Motor neuron (in vitro differentiated cells): ENCODE results near the gene SGK2. TPM values are rescaled to one million over a fixed set of nuclear protein-coding genes. Genes with fewer than 3 reads are reported as not detected.
A peak's percentile ranks its signal among the peaks of the same experiment; 100 is the strongest.
"Not testable (repeated sequence)": the region's sequence is repeated elsewhere in the genome, so short reads cannot be mapped to it uniquely, and the experiment has no call there.

Experiments
- ATAC-seq, 8 experiments: fragments of 200-7000 bp; cut with Tn5 transposase; replicated peaks in 6 of 8; 2 replicates each; pipeline ENCODE4 v1.8.0; 2021; ENCODE audit warnings: mild to moderate bottlenecking in 8 of 8, moderate library complexity in 8 of 8
- H3K27ac ChIP-seq, 2 donors: fragments of 250-450 bp; sonication (Bioruptor Pico); 2 replicates each; pipeline ENCODE4 v1.9.0; 2021; ENCODE audit warnings: antibody characterized with exemption in 2 of 2, mild to moderate bottlenecking in 2 of 2, moderate library complexity in 1 of 2
- H3K4me1 ChIP-seq, 2 donors: fragments of 250-450 bp; sonication (Bioruptor Pico); replicated peaks in 1 of 2; 2 replicates each; pipeline ENCODE4 v1.6.1; 2021; ENCODE audit warnings: antibody characterized with exemption in 2 of 2, mild to moderate bottlenecking in 2 of 2, moderate library complexity in 1 of 2
- H3K4me3 ChIP-seq, 5 donors: fragments of 250-450 bp; sonication (Bioruptor Pico); 2 replicates each; pipeline ENCODE4 v1.9.0; 2021; ENCODE audit warnings: antibody characterized with exemption in 5 of 5, mild to moderate bottlenecking in 5 of 5, moderate library complexity in 4 of 5
- WGBS, 10 experiments: fragments of 450-650 bp; shearing (Covaris generic); methylation state at CpG; one replicate each; pipeline ENCODE4 v1.0.0; 2022; 5-methylcytosine and 5-hydroxymethylcytosine counted together
- in situ Hi-C, 9 experiments: fragments of 400-800 bp; cut with MboI; loops; one replicate each; pipeline ENCODE4 v1.15.0; 2021; ENCODE audit warnings: low sequenced_read_pairs in 9 of 9, low pct_unique_long_range_greater_than_20kb in 2 of 9; ENCODE audit not compliant: unreplicated experiment in 9 of 9
- total RNA-seq, 8 experiments: library from RNA; unstranded; fragments of 300-600 nt; gene quantifications; 2 replicates each; pipeline versions ENCODE4 v1.2.3 to v1.2.4, GENCODE V29; 2022

The SGK2 gene
- total RNA-seq, 8 experiments from 2014 or later: 0.33 to 2.1 (median 0.98) TPM; not detected in 1

DNA sequence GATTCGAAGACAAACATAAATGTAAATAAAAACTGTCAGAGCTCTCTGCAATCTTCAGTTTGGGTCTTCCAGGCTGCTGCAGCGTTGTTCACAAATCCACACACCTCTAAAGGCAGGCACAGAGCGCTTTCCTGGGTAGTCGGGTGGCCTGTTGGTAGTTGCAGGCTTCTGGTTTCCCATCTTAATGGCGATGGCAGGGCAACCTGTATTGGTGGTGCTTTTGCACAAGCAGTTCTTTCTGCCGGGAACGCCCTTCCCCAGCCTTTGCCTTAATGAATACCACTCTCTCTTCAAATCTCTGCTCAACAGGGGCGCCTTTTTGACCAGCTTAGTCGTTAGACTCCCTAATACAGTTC, 31.2 kb downstream of the SGK2 start:
- ATAC-seq: peak; percentile 3 to 13 (median 7)
- H3K4me3 ChIP-seq: peak overlapping the region; percentile 72 to 96 (median 95)
- peaks cover 3 to 13% of the 10 kb centered on the region in 2 donors for H3K4me1 ChIP-seq
- in situ Hi-C loops: no loop called here
- WGBS, 10 experiments: 0 to 71% (median 29%) methylated on average over 3 to 6 of the region's 9 CpGs; no CpG with 5 or more reads in 5 of the 10 experiments
- peak overlapping the region; percentile 77 to 93 for H3K27ac ChIP-seq

DNA sequence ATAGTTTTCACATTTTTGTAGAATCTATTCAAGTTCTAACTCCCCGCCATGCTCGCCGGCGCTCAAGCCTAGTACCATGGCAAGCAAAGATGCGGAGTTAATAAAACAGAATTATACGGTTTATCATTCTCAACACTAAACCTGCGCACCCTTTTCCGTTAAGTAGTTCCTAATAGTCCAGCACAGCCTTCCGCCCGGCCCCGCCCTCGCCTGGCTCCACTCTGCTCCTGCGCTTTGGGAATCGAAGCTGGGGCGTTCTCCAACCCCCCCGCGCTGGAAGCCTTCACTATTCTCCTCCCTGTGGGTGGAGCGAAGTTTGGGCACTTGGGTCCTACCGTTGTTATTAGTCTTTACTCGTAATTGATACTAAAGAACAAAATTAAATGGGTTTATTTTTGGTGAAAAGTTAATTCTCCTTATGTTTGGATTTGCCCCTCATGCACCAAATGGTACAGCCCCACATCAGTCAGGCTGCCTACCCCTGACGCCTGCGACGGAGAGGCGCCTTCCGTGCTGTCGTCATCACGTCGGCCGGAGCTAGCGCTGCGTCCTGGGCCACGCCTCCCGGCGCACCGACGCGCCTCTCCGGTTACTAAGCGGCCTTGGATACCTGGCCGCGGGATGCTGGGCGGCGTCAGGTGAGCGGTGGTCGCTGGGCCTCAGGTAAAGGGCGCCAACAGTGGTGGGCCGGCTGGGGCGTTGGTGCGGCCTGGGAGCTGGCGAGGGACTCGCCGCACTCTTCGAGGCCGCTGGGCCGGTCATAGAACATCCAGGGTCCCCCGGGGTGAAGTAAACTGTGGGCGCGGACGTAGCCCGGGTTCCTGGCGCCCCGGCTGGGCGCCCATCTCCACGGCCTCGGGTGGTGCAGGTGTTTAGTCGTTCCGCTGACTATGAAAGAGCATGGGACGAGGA, 31.8 kb downstream of the SGK2 start, which contains the start of gene IFT52:
IFT52 (plus strand) TSS at position 546 of the 912 bp plus-strand sequence. CDS start 3,762 bp downstream, outside the sequence.
- Histone ChIP-seq H3K27ac (peak within 1 kb of the TSS; percentile 77 to 93), H3K4me3 (peak within 1 kb of the TSS; percentile 72 to 96 (median 95)), H3K4me1 (peaks cover 3 to 13% of the 10 kb centered on the region in 2 donors)
- WGBS, 10 experiments: 0 to 2% (median 0%) methylated on average over 1 to 18 of the region's 68 CpGs; no CpG with 5 or more reads in 3 of the 10 experiments
- in situ Hi-C loops: no loop called here
- peak; percentile 98 to 99 (median 99) for ATAC-seq

DNA sequence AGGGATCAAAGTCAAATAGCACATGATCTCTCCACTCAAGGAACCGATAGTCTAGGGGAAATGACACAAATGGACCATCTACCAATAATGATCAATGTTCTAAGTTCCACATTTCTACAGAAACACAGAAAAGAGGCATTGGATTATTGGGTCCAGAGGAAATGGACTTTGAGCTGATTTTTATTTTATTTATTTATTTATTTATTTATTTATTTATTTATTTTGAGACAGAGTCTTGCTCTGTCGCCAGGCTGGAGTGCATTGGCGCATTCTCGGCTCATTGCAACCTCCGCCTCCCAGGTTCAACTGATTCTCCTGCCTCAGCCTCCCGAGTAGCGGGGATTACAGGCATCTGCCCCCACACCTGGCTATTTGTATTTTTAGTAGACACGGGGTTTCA, 43.1 kb downstream of the SGK2 start:
- in situ Hi-C loops, ATAC-seq, H3K4me3 ChIP-seq, H3K4me1 ChIP-seq, H3K27ac ChIP-seq: not testable (repeated sequence)
- 0 to 100% (median 75%) methylated on average over 1 to 7 of the region's 8 CpGs; no CpG with 5 or more reads in 1 of the 10 experiments for WGBS, 10 experiments

DNA sequence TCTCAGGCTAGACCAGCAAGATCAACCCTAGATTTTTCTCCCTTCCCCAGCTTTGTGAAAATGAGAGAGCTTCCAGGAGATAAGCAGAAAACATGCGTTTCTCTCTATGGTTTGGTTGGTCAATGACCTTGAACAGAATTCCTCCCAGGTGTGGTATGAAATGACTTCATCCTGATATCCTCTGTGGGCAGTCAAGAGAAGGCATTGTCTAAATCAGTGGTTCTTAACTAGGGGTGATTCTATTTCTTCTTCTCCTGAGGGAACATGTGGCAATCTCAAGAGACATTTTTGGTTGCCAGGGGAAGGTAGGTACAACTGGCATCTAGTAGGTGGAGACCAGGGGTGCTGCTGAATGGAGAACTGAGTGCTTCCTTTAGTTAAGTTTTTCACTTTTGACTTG, 44.3 kb downstream of the SGK2 start:
- no peaks in the 10 kb centered on the region for H3K4me1 ChIP-seq
- WGBS, 10 experiments: 60 to 100% (median 100%) methylated on average over 1 of the region's 1 CpG; no CpG with 5 or more reads in 4 of the 10 experiments
- no peak overlapping the region for H3K27ac ChIP-seq
- H3K4me3 ChIP-seq: no peak overlapping the region
- in situ Hi-C loops: no loop called here
- no peak for ATAC-seq

DNA sequence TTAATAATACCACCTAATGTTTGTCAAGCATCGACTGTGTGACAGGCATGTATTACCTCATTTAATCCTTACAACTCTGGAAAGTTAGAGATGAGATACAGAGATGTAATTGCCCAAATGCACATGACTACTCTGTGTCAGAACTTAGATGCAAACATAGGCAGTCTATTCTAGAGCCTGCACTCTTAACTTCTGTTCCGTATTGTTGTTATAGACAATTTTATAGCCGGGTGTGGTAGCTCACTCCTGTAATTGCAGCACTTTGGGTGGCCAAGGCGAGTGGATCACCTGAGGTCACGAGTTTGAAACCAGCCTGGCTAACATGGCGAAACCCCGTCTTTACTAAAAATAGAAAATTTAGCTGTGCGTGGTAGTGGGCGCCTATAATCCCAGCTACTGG, 46.9 kb downstream of the SGK2 start:
- Histone ChIP-seq H3K4me3 (no peak overlapping the region), H3K4me1 (no peaks in the 10 kb centered on the region), H3K27ac (no peak overlapping the region)
- WGBS, 10 experiments: 80 to 100% (median 97%) methylated on average over 1 to 9 of the region's 9 CpGs; no CpG with 5 or more reads in 1 of the 10 experiments
- ATAC-seq: no peak
- in situ Hi-C loops: no loop called here

DNA sequence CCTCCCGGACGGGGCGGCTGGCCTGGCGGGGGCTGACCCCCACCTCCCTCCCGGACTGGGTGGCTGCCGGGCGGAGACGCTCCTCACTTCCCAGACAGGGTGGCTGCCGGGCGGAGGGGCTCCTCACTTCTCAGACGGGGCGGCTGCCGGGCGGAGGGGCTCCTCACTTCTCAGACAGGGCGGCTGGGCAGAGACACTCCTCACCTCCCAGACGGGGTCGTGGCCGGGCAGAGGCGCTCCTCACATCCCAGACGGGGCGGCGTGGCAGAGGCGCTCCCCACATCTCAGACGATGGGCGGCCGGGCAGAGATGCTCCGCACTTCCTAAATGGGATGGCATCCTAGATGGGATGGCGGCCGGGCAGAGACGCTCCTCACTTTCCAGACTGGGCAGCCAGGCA, 48.5 kb downstream of the SGK2 start:
- H3K4me3 ChIP-seq, ATAC-seq, H3K27ac ChIP-seq, H3K4me1 ChIP-seq, in situ Hi-C loops: not testable (repeated sequence)
- WGBS, 10 experiments: no CpG with 5 or more reads among the region's 30 CpGs

DNA sequence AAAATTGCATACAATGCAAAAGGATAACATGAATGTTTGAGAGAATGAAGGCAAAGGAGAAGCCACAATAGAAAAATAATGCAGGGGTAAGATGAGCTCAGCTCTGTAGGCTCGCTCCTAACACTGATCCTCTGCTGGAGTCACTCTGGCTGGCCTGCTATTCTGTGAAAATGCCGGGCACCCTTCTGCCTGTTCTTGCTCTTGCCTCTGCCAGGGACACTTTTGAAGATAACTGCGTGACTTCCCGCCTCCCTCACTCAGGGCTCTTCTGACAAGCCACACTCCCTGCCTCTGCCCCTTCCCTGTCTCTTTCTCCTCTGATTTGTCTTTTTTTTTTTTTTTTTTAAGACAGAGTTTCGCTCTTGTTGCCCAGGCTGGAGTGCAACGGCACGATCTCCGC, 72.8 kb downstream of the SGK2 start:
- Histone ChIP-seq H3K27ac (no peak overlapping the region), H3K4me1 (no peaks in the 10 kb centered on the region), H3K4me3 (no peak overlapping the region)
- in situ Hi-C loops: no loop called here
- WGBS, 10 experiments: 63 to 100% (median 94%) methylated on average over 1 to 8 of the region's 8 CpGs; no CpG with 5 or more reads in 4 of the 10 experiments
- ATAC-seq: no peak

Other genes with a start within 250 kb of the SGK2 start
- 100 to 1,000 TPM in 3 of 8 experiments, 10 to 100 TPM in 5; 34.4 to 179 (median 82.9) TPM for gene SRSF6, start 101.1 kb upstream of the SGK2 start, total RNA-seq
- gene L3MBTL1, start 51.3 kb upstream of the SGK2 start, total RNA-seq: 10 to 100 TPM in 5 of 8 experiments, 1 to 10 TPM in 2, under 1 TPM in 1; 0.81 to 14.9 (median 12.2) TPM
- 10 to 100 TPM; 14.6 to 67.5 (median 56.7) TPM for gene IFT52, start 31.9 kb downstream of the SGK2 start, total RNA-seq
- gene MYBL2, start 108.1 kb downstream of the SGK2 start, total RNA-seq: 10 to 100 TPM in 3 of 8 experiments, 1 to 10 TPM in 4, not detected in 1; 1.1 to 47.3 (median 1.5) TPM
- under 1 TPM in 2 of 8 experiments, not detected in 6; 0.43 to 0.52 TPM for gene GTSF1L, start 168.0 kb downstream of the SGK2 start, total RNA-seq